OCI-LY1 (cell line): ENCODE results near the gene CLEC7A.

Source experiments
- H2AFZ ChIP-seq: fragments of 200-600 bp; sonication (generic), shearing (Covaris generic); 2 replicates; pipeline ENCODE4 v1.6.0; 2014; ENCODE audit warnings: antibody characterized with exemption, mild to moderate bottlenecking, low read length
- H3F3A ChIP-seq: fragments of 200-600 bp; sonication (generic), shearing (Covaris generic); 2 replicates; pipeline ENCODE4 v1.6.0; 2014; ENCODE audit warnings: mild to moderate bottlenecking, antibody characterized with exemption, low read length, moderate library complexity; ENCODE audit not compliant: insufficient read depth
- H3K27ac ChIP-seq: fragments of 200-600 bp; sonication (generic); 2 replicates; pipeline ENCODE4 v1.5.1; 2014; ENCODE audit warnings: low read length, mixed run types, mild to moderate bottlenecking, low read depth; ENCODE audit not compliant: poor library complexity, severe bottlenecking
- H3K27me3 ChIP-seq: fragments of 200-600 bp; sonication (generic); 2 replicates; pipeline ENCODE4 v1.6.0; 2014; ENCODE audit warnings: antibody characterized with exemption, mild to moderate bottlenecking, low read length, moderate library complexity; ENCODE audit not compliant: insufficient read depth
- H3K36me3 ChIP-seq: fragments of 200-600 bp; sonication (generic); 2 replicates; pipeline ENCODE4 v1.6.1; 2014; ENCODE audit warnings: mild to moderate bottlenecking, antibody characterized with exemption, low read length, moderate library complexity, mixed read lengths; ENCODE audit not compliant: insufficient read depth
- H3K4me1 ChIP-seq: fragments of 200-600 bp; sonication (generic); 2 replicates; pipeline ENCODE4 v1.5.1; 2014; ENCODE audit warnings: mild to moderate bottlenecking, low read length, moderate library complexity; ENCODE audit not compliant: insufficient read depth, severe bottlenecking
- H3K4me2 ChIP-seq: fragments of 200-600 bp; sonication (generic), shearing (Covaris generic); 2 replicates; pipeline ENCODE4 v1.6.1; 2014; ENCODE audit warnings: low read length
- H3K4me3 ChIP-seq: fragments of 200-600 bp; sonication (generic); 2 replicates; pipeline ENCODE4 v1.5.1; 2014; ENCODE audit warnings: low read length, low read depth, mild to moderate bottlenecking, mixed read lengths; ENCODE audit not compliant: poor library complexity, severe bottlenecking
- H3K79me2 ChIP-seq: fragments of 200-600 bp; shearing (Covaris generic); 2 replicates; pipeline ENCODE4 v1.6.1; 2016; ENCODE audit warnings: mixed run types, low read length, mixed read lengths; ENCODE audit not compliant: insufficient read depth
- H3K9ac ChIP-seq: fragments of 200-600 bp; sonication (generic), shearing (Covaris generic); 2 replicates; pipeline ENCODE4 v1.6.1; 2014; ENCODE audit warnings: mild to moderate bottlenecking, low read length, mixed read lengths
- H3K9me2 ChIP-seq: fragments of 200-600 bp; sonication (generic), shearing (Covaris generic); 2 replicates; pipeline ENCODE4 v1.6.1; 2014; ENCODE audit warnings: low read depth, mild to moderate bottlenecking, low read length, mixed read lengths
- H3K9me3 ChIP-seq: fragments of 200-600 bp; shearing (Covaris generic); 2 replicates; pipeline ENCODE4 v1.6.1; 2014; ENCODE audit warnings: low read length, mixed read lengths
- H4K20me1 ChIP-seq: fragments of 200-600 bp; sonication (generic), shearing (Covaris generic); 2 replicates; pipeline ENCODE4 v1.6.0; 2016; ENCODE audit warnings: mild to moderate bottlenecking, low read length; ENCODE audit not compliant: insufficient read depth
- EZH2 ChIP-seq: fragments of 200-600 bp; sonication (generic), shearing (Covaris generic); IDR thresholded peaks from 2 replicates; pipeline ENCODE4 v1.8.0; 2017; ENCODE audit warnings: borderline replicate concordance, mixed run types, mild to moderate bottlenecking, antibody characterized with exemption, low read length, moderate library complexity, mixed read lengths
- TF ChIP-seq, protein P1 (sequence below): fragments of 200-600 bp; sonication (generic), shearing (Covaris generic); IDR thresholded peaks from 2 replicates; pipeline ENCODE4 v1.5.1; 2017; ENCODE audit warnings: mild to moderate bottlenecking, antibody characterized with exemption, low read length, moderate library complexity, mixed read lengths

The CLEC7A gene

DNA sequence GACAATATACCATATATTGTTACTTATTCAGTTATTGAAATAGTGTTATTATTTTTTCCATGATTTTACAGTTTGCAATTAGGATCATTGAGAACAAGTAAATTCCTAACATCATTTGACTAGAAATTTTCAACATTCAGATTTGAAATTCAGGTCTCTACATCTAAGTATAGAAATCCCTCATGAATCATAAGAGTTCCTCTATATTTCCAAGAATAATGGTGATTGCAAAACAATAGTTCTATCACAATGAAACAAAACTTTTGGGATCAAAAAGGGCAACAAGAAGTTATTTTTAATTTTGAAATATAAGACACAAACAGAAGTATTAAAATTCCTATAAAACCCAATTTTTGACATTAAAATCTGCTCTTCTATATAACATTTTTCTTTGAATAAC is 42.0 kb downstream of the CLEC7A start:
- no peaks in the 10 kb centered on the region for H3K4me1 ChIP-seq
- TF ChIP-seq EZH2: no peak
- TF ChIP-seq, protein P1, sequence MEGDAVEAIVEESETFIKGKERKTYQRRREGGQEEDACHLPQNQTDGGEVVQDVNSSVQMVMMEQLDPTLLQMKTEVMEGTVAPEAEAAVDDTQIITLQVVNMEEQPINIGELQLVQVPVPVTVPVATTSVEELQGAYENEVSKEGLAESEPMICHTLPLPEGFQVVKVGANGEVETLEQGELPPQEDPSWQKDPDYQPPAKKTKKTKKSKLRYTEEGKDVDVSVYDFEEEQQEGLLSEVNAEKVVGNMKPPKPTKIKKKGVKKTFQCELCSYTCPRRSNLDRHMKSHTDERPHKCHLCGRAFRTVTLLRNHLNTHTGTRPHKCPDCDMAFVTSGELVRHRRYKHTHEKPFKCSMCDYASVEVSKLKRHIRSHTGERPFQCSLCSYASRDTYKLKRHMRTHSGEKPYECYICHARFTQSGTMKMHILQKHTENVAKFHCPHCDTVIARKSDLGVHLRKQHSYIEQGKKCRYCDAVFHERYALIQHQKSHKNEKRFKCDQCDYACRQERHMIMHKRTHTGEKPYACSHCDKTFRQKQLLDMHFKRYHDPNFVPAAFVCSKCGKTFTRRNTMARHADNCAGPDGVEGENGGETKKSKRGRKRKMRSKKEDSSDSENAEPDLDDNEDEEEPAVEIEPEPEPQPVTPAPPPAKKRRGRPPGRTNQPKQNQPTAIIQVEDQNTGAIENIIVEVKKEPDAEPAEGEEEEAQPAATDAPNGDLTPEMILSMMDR: no peak
- no peaks in the 10 kb centered on the region for H3K27me3 ChIP-seq

DNA sequence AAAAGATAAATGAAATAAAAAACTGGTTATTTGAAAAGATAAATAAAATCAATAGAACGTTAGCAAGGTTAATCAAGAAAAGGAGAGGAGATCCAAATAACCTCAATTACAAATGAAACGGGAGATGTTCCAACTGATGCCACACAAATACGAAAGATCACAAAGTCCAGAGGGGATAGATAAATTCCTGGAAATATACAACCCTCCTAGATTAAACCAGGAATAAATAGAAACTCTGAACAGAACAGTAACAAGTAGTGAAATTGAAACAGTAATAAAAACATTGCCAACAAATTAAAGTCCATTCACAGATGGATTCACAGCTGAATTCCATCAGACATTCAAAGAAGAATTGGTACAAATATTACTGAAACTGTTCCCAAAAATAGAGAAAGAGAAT is 43.6 kb downstream of the CLEC7A start:
- no peaks in the 10 kb centered on the region for H3K27me3 ChIP-seq
- no peak overlapping the region for H3K9ac ChIP-seq
- no peaks in the 10 kb centered on the region for H4K20me1 ChIP-seq
- H3K4me1 ChIP-seq: no peaks in the 10 kb centered on the region
- no peaks in the 10 kb centered on the region for H3K9me3 ChIP-seq
- H3F3A ChIP-seq: no peaks in the 10 kb centered on the region
- no peak for TF ChIP-seq EZH2
- TF ChIP-seq, protein P1: no peak
- H3K9me2 ChIP-seq: no peaks in the 10 kb centered on the region
- H2AFZ ChIP-seq: no peak overlapping the region
- no peaks in the 10 kb centered on the region for H3K79me2 ChIP-seq
- H3K36me3 ChIP-seq: no peaks in the 10 kb centered on the region
- H3K4me3 ChIP-seq: no peak overlapping the region
- no peak overlapping the region for H3K4me2 ChIP-seq
- no peak overlapping the region for H3K27ac ChIP-seq

More for the DNA sequence above, 42.0 kb downstream of the CLEC7A start:
- no peak overlapping the region for H3K9ac ChIP-seq
- no peaks in the 10 kb centered on the region for H3K9me2 ChIP-seq
- no peaks in the 10 kb centered on the region for H3F3A ChIP-seq
- no peaks in the 10 kb centered on the region for H3K79me2 ChIP-seq
- no peak overlapping the region for H3K4me2 ChIP-seq
- H3K4me3 ChIP-seq: no peak overlapping the region
- H3K27ac ChIP-seq: no peak overlapping the region
- H3K9me3 ChIP-seq: no peaks in the 10 kb centered on the region
- no peaks in the 10 kb centered on the region for H4K20me1 ChIP-seq
- no peak overlapping the region for H2AFZ ChIP-seq
- H3K36me3 ChIP-seq: no peaks in the 10 kb centered on the region

DNA sequence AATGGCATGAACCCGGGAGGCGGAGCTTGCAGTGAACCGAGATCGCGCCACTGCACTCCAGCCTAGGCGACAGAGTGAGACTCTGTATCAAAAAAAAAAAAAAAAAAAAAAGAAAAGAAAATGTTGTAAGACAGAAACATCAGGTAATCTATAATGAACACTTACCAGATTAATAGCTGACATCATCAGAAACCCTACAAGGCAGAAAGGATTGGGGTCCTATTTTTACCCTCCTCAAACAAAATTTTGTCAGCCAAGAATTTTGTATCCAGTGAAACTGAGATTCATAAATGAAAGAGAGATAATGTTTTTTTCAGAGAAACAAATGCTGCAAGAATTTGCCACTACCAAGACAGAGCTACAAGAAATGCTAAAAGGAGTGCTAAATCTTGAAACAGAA is 45.3 kb downstream of the CLEC7A start:
- H2AFZ ChIP-seq: no peak overlapping the region
- H3K36me3 ChIP-seq: no peaks in the 10 kb centered on the region
- no peaks in the 10 kb centered on the region for H3K27me3 ChIP-seq
- H3K4me2 ChIP-seq: no peak overlapping the region
- H3K9ac ChIP-seq: no peak overlapping the region
- no peaks in the 10 kb centered on the region for H3K9me3 ChIP-seq
- no peaks in the 10 kb centered on the region for H3F3A ChIP-seq
- no peaks in the 10 kb centered on the region for H3K9me2 ChIP-seq
- H3K4me3 ChIP-seq: no peak overlapping the region
- no peak overlapping the region for H3K27ac ChIP-seq
- H4K20me1 ChIP-seq: no peaks in the 10 kb centered on the region
- H3K4me1 ChIP-seq: no peaks in the 10 kb centered on the region
- H3K79me2 ChIP-seq: no peaks in the 10 kb centered on the region
- TF ChIP-seq EZH2: no peak
- TF ChIP-seq, protein P1: no peak
